HG02571 (cell line): Measurements from ENCODE around the gene UNC13C.
"Not testable (repeated sequence)": the region's sequence is repeated elsewhere in the genome, so short reads cannot be mapped to it uniquely, and the experiment has no call there.

Experiments used
- ATAC-seq: cut with Tn5 transposase; IDR thresholded peaks from one replicate; pipeline ENCODE4 v1.9.1; 2021; ENCODE audit warnings: mild to moderate bottlenecking, moderate library complexity; ENCODE audit not compliant: unreplicated experiment

Gene UNC13C

GRCh38 chr15:54410481-54410880 is 432.2 kb downstream of the UNC13C start:
- no peak for ATAC-seq

- no peak for ATAC-seq
These were observed 445.9 kb downstream of the UNC13C start for GRCh38 chr15:54424171-54424570.

GRCh38 chr15:54428596-54428995 is 450.4 kb downstream of the UNC13C start:
- ATAC-seq: no peak

- not testable (repeated sequence) for ATAC-seq
These were observed 472.0 kb downstream of the UNC13C start for GRCh38 chr15:54450288-54450687.

GRCh38 chr15:54456413-54456812 is 478.2 kb downstream of the UNC13C start:
- ATAC-seq: no peak

GRCh38 chr15:54462511-54462913 is 484.3 kb downstream of the UNC13C start:
- no peak for ATAC-seq

- ATAC-seq: no peak
These were observed 503.6 kb downstream of the UNC13C start for GRCh38 chr15:54481819-54482218.

- ATAC-seq: no peak
These were observed 504.0 kb downstream of the UNC13C start for GRCh38 chr15:54482251-54482650.

- no peak for ATAC-seq
These were observed 522.1 kb downstream of the UNC13C start for GRCh38 chr15:54500330-54500729.

GRCh38 chr15:54502416-54503075 is 524.3 kb downstream of the UNC13C start:
- no peak for ATAC-seq

- no peak for ATAC-seq
These were observed 526.5 kb downstream of the UNC13C start for GRCh38 chr15:54504695-54505094.

- no peak for ATAC-seq
These were observed 528.8 kb downstream of the UNC13C start for GRCh38 chr15:54506977-54507524.

GRCh38 chr15:54514601-54515000 is 536.4 kb downstream of the UNC13C start:
- ATAC-seq: no peak

GRCh38 chr15:54515664-54516582 is 537.7 kb downstream of the UNC13C start:
- no peak for ATAC-seq

- ATAC-seq: no peak
These were observed 539.1 kb downstream of the UNC13C start for GRCh38 chr15:54517366-54517765.

- no peak for ATAC-seq
These were observed 540.1 kb downstream of the UNC13C start for GRCh38 chr15:54518156-54518882.

GRCh38 chr15:54519577-54519976 is 541.3 kb downstream of the UNC13C start:
- no peak for ATAC-seq

- no peak for ATAC-seq
These were observed 542.4 kb downstream of the UNC13C start for GRCh38 chr15:54520616-54521015.

- ATAC-seq: no peak
These were observed 543.0 kb downstream of the UNC13C start for GRCh38 chr15:54521206-54521605.

- ATAC-seq: no peak
These were observed 549.8 kb downstream of the UNC13C start for GRCh38 chr15:54528021-54528420.

- no peak for ATAC-seq
These were observed 562.5 kb downstream of the UNC13C start for GRCh38 chr15:54540721-54541120.
